Tibial nerve (tissue), 4 donors: Measurements from ENCODE around the gene DZANK1. TPM values are rescaled to one million over a fixed set of nuclear protein-coding genes. Genes with fewer than 3 reads are reported as not detected.

Source experiments
- DNase-seq, 2 donors: peaks; one replicate each; pipeline ENCODE4 v3.0.0-alpha.2; 2019; ENCODE audit warnings: low spot score in 2 of 2
- H3K27ac ChIP-seq, 4 donors: fragments of 200-600 bp; sonication (generic) in 3 of 4; one replicate each; pipeline ENCODE4 v1.5.1; 2017 to 2019; ENCODE audit warnings: mild to moderate bottlenecking in 1 of 4
- H3K27me3 ChIP-seq, 2 donors: fragments of 200-600 bp; sonication (generic) in 1 of 2; one replicate each; pipeline versions ENCODE4 v1.5.1 to v1.6.0; 2017 to 2019
- H3K36me3 ChIP-seq, 3 donors: fragments of 200-600 bp; sonication (generic); one replicate each; pipeline ENCODE4 v1.5.1; 2018 to 2019
- H3K4me1 ChIP-seq, 4 donors: fragments of 200-600 bp; sonication (generic) in 3 of 4; one replicate each; pipeline ENCODE4 v1.5.1; 2017 to 2019
- H3K4me3 ChIP-seq, 4 donors: fragments of 200-600 bp; sonication (generic) in 3 of 4; one replicate each; pipeline ENCODE4 v1.5.1; 2017 to 2019; ENCODE audit warnings: mild to moderate bottlenecking in 1 of 4, moderate library complexity in 1 of 4
- H3K9me3 ChIP-seq, 4 donors: fragments of 200-600 bp; sonication (generic) in 3 of 4; one replicate each; pipeline ENCODE4 v1.5.1; 2017 to 2019
- CTCF ChIP-seq, 5 experiments: fragments of 200-600 bp in 3 of 5; fragments of 450-650 bp in 2 of 5; sonication (generic) in 3 of 5; IDR thresholded peaks; one replicate each; pipeline ENCODE4 v1.5.1; 2016 to 2019; ENCODE audit warnings: antibody characterized with exemption in 5 of 5, mild to moderate bottlenecking in 3 of 5, moderate library complexity in 2 of 5
- EP300 ChIP-seq, 2 donors: sonication (generic); formaldehyde crosslinking; IDR thresholded peaks; one replicate each; pipeline ENCODE4 v1.6.1; 2017; ENCODE audit warnings: antibody characterized with exemption in 2 of 2, mild to moderate bottlenecking in 1 of 2
- POLR2A ChIP-seq, 2 donors: fragments of 450-650 bp; IDR thresholded peaks; one replicate each; pipeline ENCODE4 v1.6.1; 2017; ENCODE audit warnings: antibody characterized with exemption in 2 of 2, mild to moderate bottlenecking in 2 of 2, moderate library complexity in 2 of 2
- WGBS, 2 donors: methylation state at CpG; one replicate each; pipeline ENCODE4 v1.1.5; 2018; 5-methylcytosine and 5-hydroxymethylcytosine counted together
- total RNA-seq, 4 donors: library from RNA; depleted of rRNA; stranded (reverse); fragments of >200 nt; gene quantifications; one replicate each; pipeline ENCODE4 v1.1.0, GENCODE V29; 2016

The DZANK1 gene
- total RNA-seq, 4 donors from 2014 or later, result 1.6 to 4.2 (median 2.8) TPM

- TF ChIP-seq CTCF (IDR thresholded peaks at IDR 0.05) (no peak), EP300 (IDR thresholded peaks at IDR 0.05) (no peak), POLR2A (IDR thresholded peaks at IDR 0.05) (no peak)
- Histone ChIP-seq H3K4me1 (no peaks in the 10 kb centered on the region), H3K27me3 (no peaks in the 10 kb centered on the region), H3K4me3 (no peak overlapping the region), H3K9me3 (peaks cover 0 to 10% (median 0%) of the 10 kb centered on the region in 4 donors), H3K36me3 (peaks cover 0 to 45% (median 0%) of the 10 kb centered on the region in 3 donors), H3K27ac (no peak overlapping the region)
- no peak for DNase-seq
- 54% methylated on average over 4 of the region's 4 CpGs for WGBS, 2 donors
These were observed 69.8 kb downstream of the DZANK1 start for GRCh38 chr20:18397030-18397429.

GRCh38 chr20:18395544-18395943 is 71.3 kb downstream of the DZANK1 start:
- no peak overlapping the region for H3K4me3 ChIP-seq
- no peaks in the 10 kb centered on the region for H3K9me3 ChIP-seq
- no peak overlapping the region for H3K27ac ChIP-seq
- no peak for DNase-seq
- H3K36me3 ChIP-seq, result peaks cover 0 to 38% (median 0%) of the 10 kb centered on the region in 3 donors
- WGBS, 2 donors, result 66 to 83% methylated on average over 1 of the region's 1 CpG
- no peaks in the 10 kb centered on the region for H3K27me3 ChIP-seq
- no peak for TF ChIP-seq EP300 (IDR thresholded peaks at IDR 0.05)
- TF ChIP-seq CTCF (IDR thresholded peaks at IDR 0.05), result no peak
- TF ChIP-seq POLR2A (IDR thresholded peaks at IDR 0.05), result no peak
- no peaks in the 10 kb centered on the region for H3K4me1 ChIP-seq

- DNase-seq, result no peak
These were observed 72.5 kb downstream of the DZANK1 start for GRCh38 chr20:18394363-18394762.

GRCh38 chr20:18391686-18392085 is 75.1 kb downstream of the DZANK1 start:
- no peaks in the 10 kb centered on the region for H3K27me3 ChIP-seq
- H3K36me3 ChIP-seq, result peaks cover 0 to 43% (median 0%) of the 10 kb centered on the region in 3 donors
- 90 to 94% methylated on average over 5 of the region's 5 CpGs for WGBS, 2 donors
- no peak for TF ChIP-seq POLR2A (IDR thresholded peaks at IDR 0.05)
- no peak overlapping the region for H3K4me3 ChIP-seq
- no peak overlapping the region for H3K27ac ChIP-seq
- no peak for DNase-seq
- no peaks in the 10 kb centered on the region for H3K4me1 ChIP-seq
- H3K9me3 ChIP-seq, result no peaks in the 10 kb centered on the region

More at GRCh38 chr20:18394363-18394762, 72.5 kb downstream of the DZANK1 start:
- Histone ChIP-seq H3K27ac (no peak overlapping the region), H3K4me3 (no peak overlapping the region), H3K36me3 (peaks cover 0 to 39% (median 0%) of the 10 kb centered on the region in 3 donors), H3K27me3 (no peaks in the 10 kb centered on the region), H3K4me1 (no peaks in the 10 kb centered on the region), H3K9me3 (no peaks in the 10 kb centered on the region)
- WGBS, 2 donors, result 33 to 44% methylated on average over 4 of the region's 4 CpGs
- TF ChIP-seq EP300 (IDR thresholded peaks at IDR 0.05), result no peak
- no peak for TF ChIP-seq POLR2A (IDR thresholded peaks at IDR 0.05)
- TF ChIP-seq CTCF (IDR thresholded peaks at IDR 0.05), result no peak

GRCh38 chr20:18390201-18390600 is 76.6 kb downstream of the DZANK1 start:
- no peak overlapping the region for H3K4me3 ChIP-seq
- TF ChIP-seq CTCF (IDR thresholded peaks at IDR 0.05), result no peak
- no peak for TF ChIP-seq POLR2A (IDR thresholded peaks at IDR 0.05)
- no peak for TF ChIP-seq EP300 (IDR thresholded peaks at IDR 0.05)
- 56 to 69% methylated on average over 3 of the region's 3 CpGs for WGBS, 2 donors
- H3K27ac ChIP-seq, result no peak overlapping the region
- no peaks in the 10 kb centered on the region for H3K27me3 ChIP-seq
- no peaks in the 10 kb centered on the region for H3K4me1 ChIP-seq
- DNase-seq, result no peak
- H3K36me3 ChIP-seq, result peaks cover 0 to 52% (median 0%) of the 10 kb centered on the region in 3 donors
- no peaks in the 10 kb centered on the region for H3K9me3 ChIP-seq

- H3K27me3 ChIP-seq, result no peaks in the 10 kb centered on the region
- H3K4me3 ChIP-seq, result no peak overlapping the region
- no peaks in the 10 kb centered on the region for H3K4me1 ChIP-seq
- no peak for TF ChIP-seq CTCF (IDR thresholded peaks at IDR 0.05)
- no peak for TF ChIP-seq POLR2A (IDR thresholded peaks at IDR 0.05)
- no peak for TF ChIP-seq EP300 (IDR thresholded peaks at IDR 0.05)
- WGBS, 2 donors, result 44 to 62% methylated on average over 6 of the region's 6 CpGs
- H3K27ac ChIP-seq, result no peak overlapping the region
- no peak for DNase-seq
- H3K36me3 ChIP-seq, result peaks cover 0 to 60% (median 0%) of the 10 kb centered on the region in 3 donors
- no peaks in the 10 kb centered on the region for H3K9me3 ChIP-seq
These were observed 78.0 kb downstream of the DZANK1 start for GRCh38 chr20:18388860-18389259.
